SK-N-SH treated with all-trans-retinoic acid at 6 μM for 48 hours (cell line): ENCODE data around the gene SUFU.

Source experiments
- ATAC-seq: fragments of 200-7000 bp; cut with Tn5 transposase; 3 replicates; pipeline ENCODE4 v1.9.1; 2020; ENCODE audit warnings: mild to moderate bottlenecking, moderate library complexity
- ARNTL ChIP-seq: fragments of 450-650 bp; formaldehyde crosslinking; IDR thresholded peaks from 2 replicates; pipeline ENCODE4 v1.5.0; 2020; ENCODE audit warnings: low read depth, mild to moderate bottlenecking, moderate library complexity, borderline replicate concordance
- BACH2 ChIP-seq: fragments of 250-450 bp; sonication (Bioruptor Pico); IDR thresholded peaks from 2 replicates; pipeline ENCODE4 v1.9.0; 2021; ENCODE audit warnings: mild to moderate bottlenecking, borderline replicate concordance
- CREB5 ChIP-seq: fragments of 250-450 bp; sonication (Bioruptor Pico); IDR thresholded peaks from 2 replicates; pipeline ENCODE4 v1.5.1; 2020; ENCODE audit warnings: low read depth, mild to moderate bottlenecking, moderate library complexity
- CSDC2 ChIP-seq: fragments of 250-450 bp; sonication (Bioruptor Pico); IDR thresholded peaks from 2 replicates; pipeline ENCODE4 v1.5.0; 2020; ENCODE audit warnings: mild to moderate bottlenecking, moderate library complexity
- CSRNP3 ChIP-seq: fragments of 250-450 bp; sonication (Bioruptor Pico); IDR thresholded peaks from 2 replicates; pipeline ENCODE4 v1.5.1; 2021; ENCODE audit warnings: mild to moderate bottlenecking, moderate library complexity
- ESRRG ChIP-seq: fragments of 250-450 bp; sonication (Bioruptor Pico); IDR thresholded peaks from 2 replicates; pipeline ENCODE4 v1.6.1; 2021; ENCODE audit warnings: mild to moderate bottlenecking
- GLIS3 ChIP-seq: fragments of 250-450 bp; sonication (Bioruptor Pico); IDR thresholded peaks from 2 replicates; pipeline ENCODE4 v1.5.0; 2020; ENCODE audit warnings: mild to moderate bottlenecking, moderate library complexity
- ISL1 ChIP-seq: fragments of 250-450 bp; sonication (Bioruptor Pico); IDR thresholded peaks from 2 replicates; pipeline ENCODE4 v2.1.2; 2022; ENCODE audit warnings: mild to moderate bottlenecking, moderate library complexity
- OSR1 ChIP-seq: fragments of 250-450 bp; sonication (Bioruptor Pico); IDR thresholded peaks from 2 replicates; pipeline ENCODE4 v1.8.0; 2022; ENCODE audit warnings: moderate library complexity, mild to moderate bottlenecking, inconsistent platforms
- PATZ1 ChIP-seq: fragments of 250-450 bp; sonication (Bioruptor Pico); IDR thresholded peaks from 2 replicates; pipeline ENCODE4 v1.8.0; 2020; ENCODE audit warnings: mild to moderate bottlenecking, moderate library complexity, borderline replicate concordance
- POU6F1 ChIP-seq: fragments of 250-450 bp; sonication (Bioruptor Pico); IDR thresholded peaks from 2 replicates; pipeline ENCODE4 v1.8.0; 2021; ENCODE audit warnings: low read depth, mild to moderate bottlenecking, moderate library complexity, borderline replicate concordance
- PPARA ChIP-seq: fragments of 250-450 bp; sonication (Bioruptor Pico); IDR thresholded peaks from 2 replicates; pipeline ENCODE4 v1.5.0; 2020; ENCODE audit warnings: mild to moderate bottlenecking, borderline replicate concordance
- RARB ChIP-seq: fragments of 250-450 bp; sonication (Bioruptor Pico); IDR thresholded peaks from 2 replicates; pipeline ENCODE4 v1.8.0; 2021; ENCODE audit warnings: mild to moderate bottlenecking, moderate library complexity
- SNAI2 ChIP-seq: fragments of 250-450 bp; sonication (Bioruptor Pico); IDR thresholded peaks from 2 replicates; pipeline ENCODE4 v1.5.0; 2020; ENCODE audit warnings: mild to moderate bottlenecking, moderate library complexity
- TCF4 ChIP-seq: fragments of 250-450 bp; sonication (Bioruptor Pico); IDR thresholded peaks from 2 replicates; pipeline ENCODE4 v1.8.0; 2021; ENCODE audit warnings: mild to moderate bottlenecking, moderate library complexity, borderline replicate concordance
- TOX ChIP-seq: fragments of 250-450 bp; sonication (Bioruptor Pico); IDR thresholded peaks from 2 replicates; pipeline ENCODE4 v1.8.0; 2021; ENCODE audit warnings: mild to moderate bottlenecking, moderate library complexity, borderline replicate concordance
- ZC3H10 ChIP-seq: fragments of 250-450 bp; sonication (Bioruptor Pico); IDR thresholded peaks from 2 replicates; pipeline ENCODE4 v1.5.1; 2021; ENCODE audit warnings: mild to moderate bottlenecking, moderate library complexity
- ZFP3 ChIP-seq: fragments of 250-450 bp; sonication (Bioruptor Pico); IDR thresholded peaks from 2 replicates; pipeline ENCODE4 v1.5.0; 2020; ENCODE audit warnings: mild to moderate bottlenecking, moderate library complexity
- ZFP30 ChIP-seq: fragments of 450-650 bp; formaldehyde crosslinking; IDR thresholded peaks from 2 replicates; pipeline ENCODE4 v1.5.0; 2022; ENCODE audit warnings: mild to moderate bottlenecking, moderate library complexity
- ZNF565 ChIP-seq: fragments of 450-650 bp; formaldehyde crosslinking; conservative IDR thresholded peaks from 2 replicates; pipeline ENCODE4 v1.5.0; 2020; ENCODE audit warnings: low read depth, mild to moderate bottlenecking, moderate library complexity
- ZNF8 ChIP-seq: fragments of 450-650 bp; formaldehyde crosslinking; IDR thresholded peaks from 2 replicates; pipeline ENCODE4 v1.5.0; 2020; ENCODE audit warnings: mild to moderate bottlenecking, moderate library complexity

SUFU gene

DNA sequence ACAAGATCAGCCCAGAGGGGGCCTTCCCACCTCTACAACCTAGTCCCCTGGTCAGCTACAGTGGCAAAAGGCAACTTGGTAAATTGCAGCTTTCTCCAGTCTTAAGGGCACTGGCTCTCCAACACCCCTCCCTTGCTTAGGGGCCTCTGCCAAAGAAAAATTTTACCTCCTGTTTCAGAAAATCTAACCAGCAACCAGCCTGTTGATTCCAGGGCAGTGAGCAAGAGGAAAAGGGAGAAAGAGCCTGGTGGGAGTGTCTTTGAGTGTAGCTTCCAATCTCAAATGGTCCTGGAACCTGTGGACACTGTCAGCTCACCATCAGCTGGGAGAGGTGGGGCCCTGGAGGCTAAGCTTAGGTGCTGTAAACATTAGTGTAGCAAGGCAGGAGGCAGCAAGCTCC, 24.1 kb upstream of the SUFU start (continued):
- TF ChIP-seq CSDC2 (no peak), ZFP3 (no peak)
- TF ChIP-seq, all 23 proteins: peak for 0

- ATAC-seq: no peak
Measured at GRCh38 chr10:102480396-102480795, 23.4 kb upstream of the SUFU start.

DNA sequence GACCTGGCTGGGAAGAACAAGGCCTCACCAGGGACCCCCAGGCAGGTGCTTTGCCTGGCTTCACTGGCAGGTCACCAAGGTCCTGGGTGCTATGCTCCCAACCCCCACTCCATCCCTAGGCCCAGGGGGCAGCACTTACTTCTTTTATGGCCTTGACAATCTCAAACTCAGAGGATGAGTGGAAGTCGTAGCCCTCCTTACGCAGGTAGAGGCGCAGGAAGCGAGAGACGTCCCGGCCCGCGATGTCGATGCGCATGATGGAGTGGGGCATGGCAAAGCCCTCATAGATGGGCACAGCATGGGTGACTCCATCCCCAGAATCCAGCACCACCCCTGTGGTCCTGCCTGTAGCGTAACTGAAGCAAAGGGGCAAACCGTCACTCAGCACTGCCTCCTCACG, 19.8 kb upstream of the SUFU start:
- TF ChIP-seq CSRNP3 (CRISPR knock-in tag): no peak
- no peak for TF ChIP-seq CREB5 (CRISPR knock-in tag)
- TF ChIP-seq ESRRG (CRISPR knock-in tag): no peak
- TF ChIP-seq ZNF8 (CRISPR knock-in tag): no peak
- no peak for TF ChIP-seq RARB (CRISPR knock-in tag)
- TF ChIP-seq, all 23 proteins: peak for 0
- ATAC-seq: no peak

More at GRCh38 chr10:102480396-102480795, 23.4 kb upstream of the SUFU start:
- TF ChIP-seq ZC3H10 (CRISPR knock-in tag) (no peak), POU6F1 (CRISPR knock-in tag) (no peak), TCF4 (CRISPR knock-in tag) (no peak), ESRRG (CRISPR knock-in tag) (no peak), PPARA (CRISPR knock-in tag) (no peak), GLIS3 (CRISPR knock-in tag) (no peak), ZNF565 (CRISPR knock-in tag) (no peak), ZNF8 (CRISPR knock-in tag) (no peak), OSR1 (no peak), SNAI2 (CRISPR knock-in tag) (no peak), RARB (CRISPR knock-in tag) (no peak), CSDC2 (no peak), BACH2 (CRISPR knock-in tag) (no peak), ZFP30 (CRISPR knock-in tag) (no peak), PATZ1 (CRISPR knock-in tag) (no peak), ARNTL (CRISPR knock-in tag) (no peak), CSRNP3 (CRISPR knock-in tag) (no peak), TOX (no peak)
- TF ChIP-seq, all 23 proteins: peak for 0

DNA sequence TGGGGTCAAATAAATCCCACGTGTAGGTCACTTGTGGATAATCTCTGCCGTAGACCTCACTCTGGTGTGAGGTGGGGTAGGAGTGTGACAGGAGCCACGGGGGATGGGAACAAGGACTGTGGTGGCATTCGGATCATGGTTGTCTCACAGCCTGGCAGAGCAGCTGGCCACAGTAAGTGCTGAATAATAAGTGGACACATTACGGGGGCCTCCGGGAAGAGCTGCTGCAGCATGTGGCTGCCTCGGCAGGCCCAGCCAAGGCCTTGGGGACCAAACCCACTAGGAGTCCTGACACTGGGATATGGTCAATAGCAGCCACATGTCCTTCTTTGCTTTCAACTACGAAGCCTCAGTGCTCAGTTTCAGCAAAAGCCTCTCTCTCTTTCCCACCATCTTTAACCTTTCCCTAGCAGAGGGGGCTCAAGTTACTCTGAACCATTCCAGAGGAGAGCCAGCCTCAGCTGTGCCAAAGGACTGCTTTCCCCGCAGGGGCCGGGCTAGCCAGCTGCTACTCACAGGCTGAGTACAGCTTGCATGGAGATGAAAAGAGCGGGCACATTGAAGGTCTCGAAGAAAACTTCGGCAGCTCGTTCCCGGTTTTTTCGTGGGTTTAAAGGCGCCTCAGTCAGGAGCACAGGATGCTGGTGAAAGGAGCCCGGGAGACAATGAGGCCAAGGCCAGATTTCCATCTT, 18.5 kb upstream of the SUFU start:
- ATAC-seq: no peak
- no peak for TF ChIP-seq OSR1
- no peak for TF ChIP-seq ZNF565 (CRISPR knock-in tag)
- no peak for TF ChIP-seq CSRNP3 (CRISPR knock-in tag)
- no peak for TF ChIP-seq TCF4 (CRISPR knock-in tag)
- TF ChIP-seq ISL1 (CRISPR knock-in tag): no peak
- no peak for TF ChIP-seq SNAI2 (CRISPR knock-in tag)
- no peak for TF ChIP-seq ZC3H10 (CRISPR knock-in tag)
- no peak for TF ChIP-seq CREB5 (CRISPR knock-in tag)
- TF ChIP-seq PPARA (CRISPR knock-in tag): no peak
- TF ChIP-seq POU6F1 (CRISPR knock-in tag): no peak
- no peak for TF ChIP-seq ARNTL (CRISPR knock-in tag)
- no peak for TF ChIP-seq ZFP30 (CRISPR knock-in tag)
- no peak for TF ChIP-seq BACH2 (CRISPR knock-in tag)
- TF ChIP-seq, all 23 proteins: peak for 0
